Fibroblast of skin of scalp (primary cell): ENCODE measurements around the gene VAV3.

ENCODE experiments used
- DNase-seq: peaks from one replicate; pipeline ENCODE4 v3.0.0-alpha.2; 2013

VAV3 gene

GRCh38 chr1:107972391-107973180 is 7.6 kb upstream of the VAV3 start:
- DNase-seq, result no peak

GRCh38 chr1:107966550-107966949 is 1.6 kb upstream of the VAV3 start:
- no peak for DNase-seq

- no peak for DNase-seq
Observed at GRCh38 chr1:107964336-107965109, 457 bp downstream of the VAV3 start.

- peak; percentile 20 for DNase-seq
Observed at GRCh38 chr1:107963601-107964335, 1.2 kb downstream of the VAV3 start.

- DNase-seq, result no peak
Observed at GRCh38 chr1:107963008-107963407, 2.0 kb downstream of the VAV3 start.

GRCh38 chr1:107954719-107955415 is 10.1 kb downstream of the VAV3 start:
- no peak for DNase-seq

- no peak for DNase-seq
Observed at GRCh38 chr1:107954126-107954525, 10.9 kb downstream of the VAV3 start.

GRCh38 chr1:107953556-107953955 is 11.4 kb downstream of the VAV3 start:
- no peak for DNase-seq

- no peak for DNase-seq
Observed at GRCh38 chr1:107952989-107953388, 12.0 kb downstream of the VAV3 start.

GRCh38 chr1:107950464-107950863 is 14.5 kb downstream of the VAV3 start:
- no peak for DNase-seq

- DNase-seq, result no peak
Observed at GRCh38 chr1:107949467-107950253, 15.3 kb downstream of the VAV3 start.

- DNase-seq, result no peak
Observed at GRCh38 chr1:107946794-107947193, 18.2 kb downstream of the VAV3 start.

GRCh38 chr1:107943694-107944093 is 21.3 kb downstream of the VAV3 start:
- DNase-seq, result no peak

- DNase-seq, result no peak
Observed at GRCh38 chr1:107942814-107943213, 22.2 kb downstream of the VAV3 start.

- DNase-seq, result no peak
Observed at GRCh38 chr1:107941531-107941930, 23.4 kb downstream of the VAV3 start.

GRCh38 chr1:107941123-107941522 is 23.9 kb downstream of the VAV3 start:
- no peak for DNase-seq

- DNase-seq, result no peak
Observed at GRCh38 chr1:107940701-107941100, 24.3 kb downstream of the VAV3 start.

GRCh38 chr1:107940017-107940577 is 24.9 kb downstream of the VAV3 start:
- no peak for DNase-seq

GRCh38 chr1:107939256-107939655 is 25.7 kb downstream of the VAV3 start:
- DNase-seq, result no peak

- DNase-seq, result peak; percentile 97
Observed at GRCh38 chr1:107936498-107937481, 28.2 kb downstream of the VAV3 start.
